C1 segment of cervical spinal cord (tissue), 14 donors: Measurements from ENCODE around the gene IMMP2L.

Experiments used
- DNase-seq, 14 donors: peaks; one replicate each; lab custom pipeline; 2025; lab: John Stamatoyannopoulos, UW

The IMMP2L gene

GRCh38 chr7:111038185-111038584 lies 524.1 kb downstream of the IMMP2L start:
- no peak for DNase-seq

DNA sequence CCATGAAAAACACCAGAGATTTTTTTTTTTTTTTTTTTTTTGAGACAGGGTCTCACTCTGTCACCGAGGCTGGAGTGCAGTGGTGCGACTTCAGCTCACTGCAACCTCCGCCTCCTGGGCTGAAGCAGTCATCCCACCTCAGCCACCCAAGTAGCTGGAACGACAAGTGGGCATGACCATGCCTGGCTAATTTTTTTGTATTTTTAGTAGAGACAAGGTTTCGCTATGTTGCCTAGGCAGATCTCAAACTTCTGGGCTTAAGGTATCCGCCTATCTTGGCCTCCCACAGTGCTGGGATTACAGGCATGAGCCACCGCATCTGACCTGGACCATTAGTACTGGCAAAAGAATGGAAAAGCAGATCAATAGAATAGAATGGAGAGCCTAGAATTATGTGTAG lies 530.4 kb downstream of the IMMP2L start:
- no peak for DNase-seq

- DNase-seq = no peak
Observed at GRCh38 chr7:111030336-111030735, 532.0 kb downstream of the IMMP2L start.

DNA sequence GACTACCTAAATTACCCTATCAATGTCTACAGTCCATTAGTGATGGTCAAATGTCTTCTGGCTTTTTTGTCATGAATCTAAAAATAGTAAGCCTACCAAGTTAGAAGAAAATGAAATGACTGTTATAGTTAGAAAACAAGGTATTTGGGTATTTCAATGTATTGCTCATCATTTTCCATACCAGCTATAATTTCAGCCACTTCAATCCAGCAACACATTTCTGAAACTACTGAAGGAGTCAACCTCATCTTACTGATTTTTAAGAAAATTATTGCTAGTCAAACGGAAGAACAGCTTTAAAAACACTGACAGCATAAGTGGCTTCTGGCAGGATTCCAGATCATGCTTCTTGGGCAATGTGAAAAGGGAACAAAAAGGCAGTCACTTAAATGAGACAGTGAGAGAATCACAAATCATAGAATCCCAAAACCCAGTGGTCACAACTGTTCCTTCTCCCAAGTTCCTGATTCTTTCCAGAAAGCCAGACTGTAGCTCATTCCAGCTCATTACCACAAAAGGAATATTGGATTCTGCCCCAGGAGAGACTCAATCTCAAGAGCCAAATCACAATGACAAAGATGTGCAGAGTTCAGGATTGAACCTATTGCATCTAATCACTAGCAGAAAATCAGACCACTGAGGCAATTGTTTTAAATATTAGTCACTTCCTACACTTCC lies 532.6 kb downstream of the IMMP2L start:
- peak in 1 of 14 donors; percentile 11 for DNase-seq

DNA sequence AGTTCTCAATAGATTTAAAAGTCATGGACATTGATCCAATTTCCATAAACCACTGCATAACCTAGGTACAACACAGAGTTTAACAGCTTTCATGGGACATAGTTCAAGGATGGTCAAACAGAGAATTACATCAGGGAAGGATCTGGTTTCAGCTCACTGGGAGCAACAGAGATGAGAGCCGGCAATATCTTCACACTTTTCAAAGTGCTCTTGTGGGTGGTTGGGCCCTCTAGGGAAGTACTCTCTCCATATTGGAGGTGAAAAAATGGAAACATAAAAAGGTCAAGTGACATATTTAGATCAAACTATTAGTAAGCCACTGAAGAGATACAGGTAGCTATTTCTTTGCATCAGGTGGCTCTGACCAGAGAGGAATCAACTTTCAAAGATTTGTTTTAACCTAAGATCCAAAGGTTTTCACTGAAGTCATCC lies 533.1 kb downstream of the IMMP2L start:
- DNase-seq = no peak

GRCh38 chr7:111027396-111027795 lies 534.9 kb downstream of the IMMP2L start:
- no peak for DNase-seq

DNA sequence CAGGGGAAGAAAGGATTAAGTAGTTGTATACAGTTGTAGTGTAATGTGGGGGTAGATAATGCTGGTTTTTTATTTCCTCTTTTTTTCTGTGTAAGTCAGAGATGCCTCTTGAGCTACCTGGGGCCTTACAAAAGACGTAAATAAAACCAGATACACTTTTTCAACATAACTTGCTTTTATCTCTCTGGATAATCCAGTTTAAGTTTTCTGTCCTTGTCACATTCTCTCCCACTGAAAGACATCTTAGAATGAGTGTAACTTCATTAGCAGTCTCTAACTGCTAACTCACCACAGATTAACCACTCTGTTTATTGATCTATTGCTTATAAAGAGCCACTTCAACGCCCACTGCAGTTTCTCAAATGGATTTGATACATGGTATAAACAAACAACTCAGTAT lies 535.5 kb downstream of the IMMP2L start:
- no peak for DNase-seq

DNA sequence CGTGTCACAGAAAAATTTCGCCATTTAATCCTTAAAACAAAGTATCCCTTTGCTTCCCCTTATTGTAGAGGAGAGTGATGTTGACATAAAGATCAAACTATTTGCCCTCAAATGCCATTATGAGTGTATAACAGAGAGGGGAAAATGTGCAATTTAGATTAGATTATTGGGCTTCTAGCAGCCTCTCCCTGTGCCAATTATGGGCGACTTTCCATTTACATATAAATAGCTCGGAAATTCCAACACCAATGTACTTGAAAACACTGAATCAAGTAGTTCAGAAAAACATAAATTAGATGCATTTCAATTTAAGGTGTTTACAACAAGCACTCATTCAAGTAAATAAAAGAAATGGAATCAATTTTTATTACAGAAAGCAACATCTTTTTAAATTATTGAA lies 535.9 kb downstream of the IMMP2L start:
- DNase-seq = no peak

DNA sequence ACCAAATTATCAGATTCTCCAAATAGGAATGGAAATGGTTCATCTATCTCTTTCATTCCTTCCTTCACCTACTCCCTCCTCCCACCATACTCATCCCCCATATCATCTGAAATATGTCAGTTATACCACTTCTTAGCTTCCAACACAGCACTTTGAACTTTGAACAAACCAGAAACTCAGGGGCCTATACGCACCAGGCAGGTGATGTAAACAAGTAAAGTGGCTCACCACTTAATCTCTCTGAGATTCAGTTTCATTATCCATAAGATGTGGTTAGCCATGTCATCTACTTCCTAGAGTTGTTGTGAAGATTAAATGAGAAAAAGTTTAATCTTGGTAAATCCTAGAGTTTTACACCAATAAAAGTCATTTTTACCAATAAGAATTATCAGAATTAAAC lies 537.3 kb downstream of the IMMP2L start:
- no peak for DNase-seq

- DNase-seq = peak in 5 of 14 donors; percentile 4 to 43 (median 20)
Observed at GRCh38 chr7:111018960-111019736, 543.1 kb downstream of the IMMP2L start.

- DNase-seq = no peak
Observed at GRCh38 chr7:111018447-111018846, 543.8 kb downstream of the IMMP2L start.

DNA sequence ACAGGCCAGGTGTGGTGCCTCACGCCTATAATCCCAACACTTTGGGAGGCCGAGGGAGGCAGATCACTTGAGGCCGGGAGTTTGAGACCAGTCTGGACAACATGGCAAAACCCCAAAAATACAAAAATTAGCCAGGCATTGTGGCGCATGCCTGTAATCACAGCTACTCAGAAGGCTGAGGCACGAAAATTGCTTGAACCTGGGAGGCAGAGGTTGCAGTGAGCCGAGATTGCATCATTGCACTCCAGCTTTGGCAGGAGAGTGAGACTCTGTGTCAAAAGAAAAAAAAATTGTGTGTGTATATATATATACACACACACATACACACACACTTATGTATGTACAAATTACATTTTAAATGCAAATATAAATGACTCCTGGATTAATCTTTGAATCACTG lies 548.2 kb downstream of the IMMP2L start:
- no peak for DNase-seq

DNA sequence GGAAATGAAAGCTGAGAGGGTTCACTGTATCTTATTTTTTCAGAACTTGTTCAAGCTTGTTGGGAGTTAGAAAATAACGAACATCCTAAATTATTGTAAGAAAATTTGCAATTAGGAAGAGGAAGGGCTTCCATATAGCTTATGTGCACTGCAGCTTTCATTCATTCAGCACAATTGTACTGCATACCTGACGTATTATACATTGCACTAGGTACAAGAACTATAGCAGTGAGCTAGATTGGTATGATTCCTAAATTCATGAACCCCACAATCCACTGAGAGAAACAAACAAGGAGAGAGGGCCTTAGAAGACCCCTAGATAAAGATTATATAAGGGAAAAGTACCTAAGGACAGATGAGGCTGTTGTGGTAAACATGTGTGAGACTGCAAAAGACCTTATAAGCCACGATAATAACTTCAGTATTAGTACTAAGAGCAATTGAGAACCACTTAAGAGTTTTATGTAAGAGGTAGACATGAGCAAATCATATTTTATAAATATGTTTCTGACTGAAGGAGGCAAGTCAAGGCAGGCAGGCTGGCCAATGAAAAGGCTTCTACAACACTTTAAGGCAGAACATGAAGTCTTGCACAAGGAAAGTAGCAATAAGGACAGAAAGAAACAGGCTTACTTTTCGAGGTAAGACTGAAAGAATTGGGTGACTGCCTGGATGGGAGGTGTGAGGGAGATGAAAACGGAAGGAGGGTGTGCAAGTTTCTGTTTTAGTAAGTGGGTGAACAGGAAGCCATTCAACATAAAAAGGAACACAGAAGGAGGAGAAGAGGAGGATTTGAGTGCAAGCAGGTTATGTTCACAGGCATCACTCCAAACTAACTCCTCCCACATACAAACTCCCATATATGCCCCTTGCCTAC lies 549.3 kb downstream of the IMMP2L start:
- no peak for DNase-seq

- no peak for DNase-seq
Observed at GRCh38 chr7:111012149-111012548, 550.1 kb downstream of the IMMP2L start.

- DNase-seq = no peak
Observed at GRCh38 chr7:111011520-111011919, 550.8 kb downstream of the IMMP2L start.

GRCh38 chr7:111010798-111011197 lies 551.5 kb downstream of the IMMP2L start:
- no peak for DNase-seq

DNA sequence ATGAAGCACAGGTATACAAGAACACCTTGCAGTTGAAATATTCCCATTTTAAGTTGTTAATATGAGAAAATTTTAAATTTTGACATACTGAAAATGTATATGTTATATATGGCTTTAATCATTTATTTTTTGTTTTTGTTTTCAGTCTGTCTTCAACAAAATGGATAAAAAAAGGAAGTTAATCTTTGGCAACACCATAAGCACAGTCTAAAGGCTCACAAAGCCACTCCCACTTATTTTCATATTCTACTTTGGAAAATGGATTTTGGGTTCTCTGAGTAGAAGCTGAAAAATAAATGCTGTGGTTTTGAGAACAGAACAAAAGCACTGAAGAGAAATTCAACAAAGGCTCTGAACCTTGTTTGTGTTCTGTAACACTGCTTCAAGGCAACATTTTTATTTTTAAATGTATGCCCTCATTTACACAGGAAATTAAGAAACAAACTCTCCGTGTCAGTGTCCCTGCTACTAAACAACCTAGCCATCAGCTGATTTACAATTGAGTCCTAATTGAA lies 552.7 kb downstream of the IMMP2L start:
- no peak for DNase-seq

DNA sequence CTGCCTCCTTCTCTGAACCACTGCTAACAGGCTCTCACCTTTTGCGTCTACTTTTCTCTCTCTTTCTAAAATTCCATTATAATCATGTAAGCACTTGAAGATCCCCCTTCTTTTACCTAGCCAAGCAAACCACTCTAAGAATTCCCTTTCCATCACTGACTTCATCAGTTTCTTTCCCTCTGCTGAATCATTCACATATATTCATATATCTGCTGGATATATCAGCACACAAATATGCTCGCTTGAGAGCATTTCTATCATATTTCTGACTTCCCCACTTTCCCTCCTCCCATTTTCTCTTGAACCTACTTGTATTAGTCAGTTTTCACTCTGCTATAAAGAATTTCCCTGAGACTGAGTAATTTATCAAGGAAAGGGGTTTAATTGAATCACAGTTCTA lies 555.6 kb downstream of the IMMP2L start:
- DNase-seq = no peak

GRCh38 chr7:111006040-111006439 lies 556.3 kb downstream of the IMMP2L start:
- no peak for DNase-seq

- no peak for DNase-seq
Observed at GRCh38 chr7:111005445-111005844, 556.8 kb downstream of the IMMP2L start.

DNA sequence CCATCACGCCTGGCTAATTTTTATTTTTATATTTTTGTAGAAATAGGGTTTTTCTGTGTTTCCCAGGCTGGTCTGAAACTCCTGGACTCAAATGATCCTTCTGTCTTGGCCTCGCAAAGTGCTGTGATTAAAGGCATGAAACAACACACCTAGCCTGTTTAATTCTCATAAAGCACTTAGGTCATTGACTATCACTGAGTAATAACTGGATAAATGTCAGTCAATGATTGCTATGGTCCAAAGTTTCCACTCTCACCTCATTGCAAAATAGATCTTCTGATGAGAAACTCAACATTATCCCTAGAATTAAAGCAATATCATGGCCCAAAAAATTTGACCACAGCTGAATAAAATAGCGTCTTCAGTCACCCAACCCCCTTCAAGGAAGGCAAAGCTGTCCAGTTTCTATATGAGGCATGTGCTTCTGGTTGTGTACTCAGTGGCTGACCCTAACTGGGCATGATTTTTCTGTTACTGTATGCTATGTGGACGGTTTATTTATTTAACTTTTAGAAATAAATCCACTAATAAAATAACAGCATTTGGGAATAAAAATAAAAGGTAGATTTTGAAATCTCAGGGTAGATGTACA lies 557.9 kb downstream of the IMMP2L start:
- no peak for DNase-seq

GRCh38 chr7:111003883-111004282 lies 558.4 kb downstream of the IMMP2L start:
- DNase-seq = no peak
